A673 (cell line): Measurements from ENCODE around the gene TFR2. TPM values are rescaled to one million over a fixed set of nuclear protein-coding genes. Genes with fewer than 3 reads are reported as not detected.

ENCODE experiments used
- BruUV-seq: library from RNA; stranded (reverse); fragments of 400-500 nt; replicated peaks from 2 replicates; lab custom pipeline; 2021; lab: Mats Ljungman, UMichigan
- CTCF ChIA-PET: fragments of 300-600 bp; sonication (Branson Sonifier 250); formaldehyde crosslinking; loops from one replicate; lab custom pipeline; 2022; ENCODE audit warnings: antibody characterized with exemption; lab: Charles Lee
- POLR2A ChIA-PET: fragments of 300-600 bp; sonication (Branson Sonifier 250); formaldehyde crosslinking; loops from one replicate; lab custom pipeline; 2022; ENCODE audit warnings: antibody characterized with exemption; ENCODE audit not compliant: low non-redundant PET; lab: Charles Lee
- DNase-seq: peaks from one replicate; pipeline ENCODE4 v3.0.0-alpha.2; 2015; ENCODE audit warnings: low spot score
- H3K27ac ChIP-seq: fragments of 200-600 bp; sonication (generic); 2 replicates; pipeline ENCODE4 v1.5.1; 2016; ENCODE audit warnings: mixed run types, low read depth, mild to moderate bottlenecking, mixed read lengths, antibody characterized with exemption, low read length; ENCODE audit not compliant: poor library complexity, severe bottlenecking
- H3K27me3 ChIP-seq: fragments of 200-600 bp; sonication (generic); replicated peaks from 2 replicates; pipeline ENCODE4 v1.6.1; 2017; ENCODE audit warnings: mixed run types, low read depth, mild to moderate bottlenecking, mixed read lengths, antibody characterized with exemption, low read length; ENCODE audit not compliant: insufficient read depth, poor library complexity
- H3K36me3 ChIP-seq: fragments of 200-600 bp; sonication (generic); 2 replicates; pipeline ENCODE4 v1.6.1; 2016; ENCODE audit warnings: mixed run types, mild to moderate bottlenecking, mixed read lengths, antibody characterized with exemption, low read length; ENCODE audit not compliant: insufficient read depth, poor library complexity, severe bottlenecking
- H3K4me1 ChIP-seq: fragments of 200-600 bp; sonication (generic); 2 replicates; pipeline ENCODE4 v1.6.1; 2017; ENCODE audit warnings: mixed run types, mild to moderate bottlenecking, mixed read lengths, antibody characterized with exemption, low read length; ENCODE audit not compliant: insufficient read depth, poor library complexity, severe bottlenecking
- H3K4me3 ChIP-seq: fragments of 200-600 bp; sonication (generic); 2 replicates; pipeline ENCODE4 v1.5.1; 2016; ENCODE audit warnings: low read depth, mixed run types, mild to moderate bottlenecking, mixed read lengths, low read length; ENCODE audit not compliant: poor library complexity, severe bottlenecking
- H3K9me3 ChIP-seq: fragments of 200-600 bp; sonication (generic); 2 replicates; pipeline ENCODE4 v1.6.1; 2016; ENCODE audit warnings: mixed run types, low read depth, mild to moderate bottlenecking, mixed read lengths, antibody characterized with exemption, low read length; ENCODE audit not compliant: poor library complexity, severe bottlenecking
- CTCF ChIP-seq: fragments of 300-800, 200-600 bp; sonication (generic); conservative IDR thresholded peaks from 2 replicates; pipeline ENCODE4 v1.5.1; 2017; ENCODE audit warnings: low read depth, mild to moderate bottlenecking, antibody characterized with exemption, low read length, moderate library complexity, mixed read lengths
- EZH2 ChIP-seq: fragments of 200-600 bp; sonication (generic); IDR thresholded peaks from 2 replicates; pipeline ENCODE4 v1.6.1; 2017; ENCODE audit warnings: borderline replicate concordance, low read depth, mild to moderate bottlenecking, mixed read lengths, antibody characterized with exemption, low read length; ENCODE audit not compliant: poor library complexity, severe bottlenecking
- intact Hi-C: fragments of 100-400 bp; cut with micrococcal nuclease; formaldehyde crosslinking; loops from one replicate; pipeline ENCODE4 v1.10.0; 2022; ENCODE audit not compliant: unreplicated experiment
- total RNA-seq: library from RNA; stranded (reverse); gene quantifications from 2 replicates; pipeline ENCODE4 v1.2.3, GENCODE V29; 2021

The TFR2 gene
- total RNA-seq, 1 experiment from 2014 or later, result 2.0 TPM

GRCh38 chr7:100583132-100584053 is 58.0 kb downstream of the TFR2 start:
- Histone ChIP-seq H3K27ac (peak overlapping the region; percentile 96), H3K4me1 (peaks cover 19% of the 10 kb centered on the region), H3K36me3 (peaks cover 31% of the 10 kb centered on the region), H3K27me3 (no peaks in the 10 kb centered on the region), H3K4me3 (no peak overlapping the region), H3K9me3 (no peaks in the 10 kb centered on the region)
- DNase-seq, result no peak
- BruUV-seq, result TSS peak; percentile 13
- ChIA-PET POLR2A (no interaction called here), CTCF (no interaction called here)
- TF ChIP-seq EZH2, result no peak
- no peak for TF ChIP-seq CTCF
- intact Hi-C loops, result loop anchor here (10.0 kb wide), 1 partner anchor 91 kb away; the partner anchor contains the start of gene GNB2

DNA sequence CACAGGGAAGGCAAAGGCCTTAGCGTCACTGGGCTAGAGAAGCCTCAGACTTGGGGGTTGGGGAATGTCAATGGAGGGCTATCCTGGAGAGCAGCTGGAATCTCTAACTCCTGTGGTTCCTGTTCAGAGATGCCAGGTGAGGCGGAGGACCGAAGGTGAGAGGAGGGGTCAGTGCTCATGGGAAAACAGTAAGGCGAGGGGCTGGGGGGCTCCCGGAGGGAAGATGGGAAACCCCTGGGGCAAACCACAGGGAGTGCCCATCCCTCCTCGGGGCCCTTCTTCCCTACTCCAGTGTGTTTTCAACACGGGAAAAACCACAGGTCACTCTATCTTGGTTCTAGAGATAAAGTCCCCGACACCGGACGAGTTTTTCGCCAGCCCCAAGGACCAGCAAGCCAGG is 58.7 kb downstream of the TFR2 start:
- intact Hi-C loops, result loop anchor here (10.0 kb wide), 1 partner anchor 92 kb away; the partner anchor contains the start of gene GNB2
- Histone ChIP-seq H3K27me3 (no peaks in the 10 kb centered on the region), H3K4me1 (peaks cover 19% of the 10 kb centered on the region), H3K27ac (no peak overlapping the region), H3K4me3 (no peak overlapping the region), H3K36me3 (peaks cover 32% of the 10 kb centered on the region), H3K9me3 (no peaks in the 10 kb centered on the region)
- POLR2A ChIA-PET, result no interaction called here
- no TSS peak for BruUV-seq
- CTCF ChIA-PET, result no interaction called here
- TF ChIP-seq EZH2 (no peak), CTCF (no peak)
- no peak for DNase-seq

GRCh38 chr7:100582041-100582579 is 59.2 kb downstream of the TFR2 start:
- CTCF ChIA-PET, result no interaction called here
- BruUV-seq, result no TSS peak
- TF ChIP-seq CTCF (no peak), EZH2 (no peak)
- Histone ChIP-seq H3K9me3 (no peaks in the 10 kb centered on the region), H3K36me3 (peaks cover 32% of the 10 kb centered on the region), H3K27me3 (no peaks in the 10 kb centered on the region), H3K27ac (no peak overlapping the region), H3K4me1 (peaks cover 19% of the 10 kb centered on the region), H3K4me3 (no peak overlapping the region)
- DNase-seq, result no peak
- POLR2A ChIA-PET, result no interaction called here
- intact Hi-C loops, result loop anchor here (10.0 kb wide), 1 partner anchor 93 kb away; the partner anchor contains the start of gene GNB2
